ENCODE data around the gene PLXNA2.

DNA sequence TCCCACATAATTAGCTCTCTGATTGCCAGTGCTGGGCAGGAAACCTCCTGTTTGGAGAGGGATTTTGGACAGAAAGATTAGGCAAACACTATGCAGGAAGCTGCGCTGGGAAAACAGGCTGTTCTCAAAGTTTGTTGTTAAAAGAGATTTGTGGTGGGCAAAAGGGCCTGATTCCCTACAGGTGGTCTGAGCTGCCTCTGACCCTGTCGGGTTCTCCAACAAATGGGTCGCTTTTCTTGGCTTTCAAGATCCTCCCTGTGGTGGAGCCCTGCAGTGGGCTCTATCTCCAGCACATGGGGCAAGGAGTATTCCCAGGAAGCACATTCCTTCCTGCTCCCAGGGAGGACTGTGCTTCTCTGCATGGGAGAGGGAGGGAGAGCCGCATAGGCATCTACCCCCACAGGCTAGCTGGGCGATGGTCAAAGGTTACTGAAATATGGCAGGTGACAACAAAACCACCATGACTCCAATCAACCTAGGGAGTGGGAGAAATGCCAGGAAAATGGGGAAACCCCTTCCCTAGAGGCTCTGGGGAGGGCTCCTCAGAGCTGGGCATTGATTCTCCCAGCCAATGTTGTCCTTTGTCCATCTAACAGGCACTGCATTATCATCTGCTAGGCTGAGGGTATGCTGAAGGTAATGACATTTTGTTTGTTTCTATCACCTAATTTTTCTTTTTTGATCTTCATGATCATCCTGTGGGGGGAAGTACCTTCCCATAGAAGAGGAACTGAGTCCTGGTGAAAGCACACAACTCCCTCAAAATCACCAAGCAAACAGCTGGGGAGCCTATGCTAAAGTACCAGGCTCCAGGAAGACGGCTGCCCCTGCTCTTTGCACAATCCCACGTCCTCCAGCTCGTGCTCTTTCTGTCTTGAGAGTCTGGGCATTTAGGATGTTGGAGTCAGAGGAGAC lies 85.3 kb downstream of the PLXNA2 start:
- TF ChIP-seq NRF1 (IDR thresholded peaks at IDR 0.05; ENCODE audit: low read depth, low read length), result no peak
- TF ChIP-seq, protein P1, sequence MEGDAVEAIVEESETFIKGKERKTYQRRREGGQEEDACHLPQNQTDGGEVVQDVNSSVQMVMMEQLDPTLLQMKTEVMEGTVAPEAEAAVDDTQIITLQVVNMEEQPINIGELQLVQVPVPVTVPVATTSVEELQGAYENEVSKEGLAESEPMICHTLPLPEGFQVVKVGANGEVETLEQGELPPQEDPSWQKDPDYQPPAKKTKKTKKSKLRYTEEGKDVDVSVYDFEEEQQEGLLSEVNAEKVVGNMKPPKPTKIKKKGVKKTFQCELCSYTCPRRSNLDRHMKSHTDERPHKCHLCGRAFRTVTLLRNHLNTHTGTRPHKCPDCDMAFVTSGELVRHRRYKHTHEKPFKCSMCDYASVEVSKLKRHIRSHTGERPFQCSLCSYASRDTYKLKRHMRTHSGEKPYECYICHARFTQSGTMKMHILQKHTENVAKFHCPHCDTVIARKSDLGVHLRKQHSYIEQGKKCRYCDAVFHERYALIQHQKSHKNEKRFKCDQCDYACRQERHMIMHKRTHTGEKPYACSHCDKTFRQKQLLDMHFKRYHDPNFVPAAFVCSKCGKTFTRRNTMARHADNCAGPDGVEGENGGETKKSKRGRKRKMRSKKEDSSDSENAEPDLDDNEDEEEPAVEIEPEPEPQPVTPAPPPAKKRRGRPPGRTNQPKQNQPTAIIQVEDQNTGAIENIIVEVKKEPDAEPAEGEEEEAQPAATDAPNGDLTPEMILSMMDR (IDR thresholded peaks at IDR 0.05), result no peak
- TF ChIP-seq, protein P2, sequence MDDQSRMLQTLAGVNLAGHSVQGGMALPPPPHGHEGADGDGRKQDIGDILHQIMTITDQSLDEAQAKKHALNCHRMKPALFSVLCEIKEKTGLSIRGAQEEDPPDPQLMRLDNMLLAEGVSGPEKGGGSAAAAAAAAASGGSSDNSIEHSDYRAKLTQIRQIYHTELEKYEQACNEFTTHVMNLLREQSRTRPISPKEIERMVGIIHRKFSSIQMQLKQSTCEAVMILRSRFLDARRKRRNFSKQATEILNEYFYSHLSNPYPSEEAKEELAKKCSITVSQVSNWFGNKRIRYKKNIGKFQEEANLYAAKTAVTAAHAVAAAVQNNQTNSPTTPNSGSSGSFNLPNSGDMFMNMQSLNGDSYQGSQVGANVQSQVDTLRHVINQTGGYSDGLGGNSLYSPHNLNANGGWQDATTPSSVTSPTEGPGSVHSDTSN (IDR thresholded peaks at IDR 0.05), result no peak

Data from SK-N-SH (cell line).